Stimulated activated CD8-positive, alpha-beta memory T cell treated with anti-CD3 and anti-CD28 coated beads, Interleukin-15, amount 100 ng/mL, for 24 hours (primary cell): ENCODE measurements around the gene MCHR1.
"Not testable (repeated sequence)": the region's sequence is repeated elsewhere in the genome, so short reads cannot be mapped to it uniquely, and the experiment has no call there.

Experiments
- DNase-seq: peaks from one replicate; pipeline ENCODE4 v3.0.0-alpha.2; 2020; ENCODE audit warnings: low read depth

MCHR1 gene

DNA sequence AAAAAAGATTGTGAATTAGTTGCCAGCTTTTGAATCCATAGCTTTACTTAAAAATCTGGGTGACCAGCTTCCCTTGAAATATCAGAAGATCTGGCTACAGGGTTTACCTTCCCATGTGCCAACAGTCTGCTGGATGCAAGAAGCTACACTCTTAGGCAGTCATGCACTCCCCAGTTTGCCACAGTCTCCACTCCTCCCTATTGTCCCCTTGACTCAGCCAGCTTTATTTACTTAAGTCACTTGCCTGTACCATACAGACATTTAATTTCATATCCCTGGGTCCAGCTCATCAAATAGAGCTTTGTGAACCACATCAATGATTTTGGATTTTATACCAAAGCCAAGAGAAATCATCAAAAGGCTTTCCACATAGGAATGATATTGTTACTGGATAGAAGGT lies 12.2 kb downstream of the MCHR1 start:
- no peak for DNase-seq

DNA sequence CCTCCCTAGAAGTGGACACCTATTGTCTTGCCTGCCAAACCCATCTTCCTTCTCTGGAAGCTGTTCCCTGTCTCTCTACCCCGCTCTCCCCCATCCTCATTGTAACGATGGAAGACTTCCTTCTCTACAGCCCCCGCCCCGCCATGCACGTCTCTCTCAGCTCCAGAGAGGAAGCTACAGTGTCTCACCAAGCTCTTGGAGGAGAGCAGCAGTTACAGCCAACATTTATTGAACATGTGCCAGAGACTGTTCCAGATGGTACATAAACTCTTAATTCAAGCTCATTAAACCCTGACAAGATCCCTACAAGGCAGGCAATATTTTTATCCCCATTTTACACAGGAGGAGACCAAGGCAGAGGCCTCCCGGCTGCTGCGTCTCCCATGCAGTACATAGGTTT lies 15.1 kb downstream of the MCHR1 start:
- DNase-seq = no peak

DNA sequence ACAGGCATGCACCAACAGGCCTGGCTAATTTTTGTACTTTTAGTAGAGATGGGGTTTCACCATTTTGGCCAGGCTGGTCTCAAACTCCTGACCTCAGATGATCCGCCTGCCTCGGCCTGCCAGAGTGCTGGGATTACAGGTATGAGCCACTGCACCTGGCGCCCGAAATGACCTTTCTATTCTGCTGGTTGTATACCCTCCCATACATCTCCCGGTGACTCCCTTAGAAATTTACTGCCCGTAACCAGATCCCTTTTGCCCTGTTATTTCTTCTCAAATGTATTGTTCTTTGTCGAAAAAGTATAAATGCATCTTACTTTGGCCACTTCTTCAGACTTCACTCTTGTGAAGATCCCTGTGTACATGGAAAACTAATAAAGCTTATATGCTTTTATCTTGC lies 22.0 kb downstream of the MCHR1 start:
- DNase-seq = no peak

DNA sequence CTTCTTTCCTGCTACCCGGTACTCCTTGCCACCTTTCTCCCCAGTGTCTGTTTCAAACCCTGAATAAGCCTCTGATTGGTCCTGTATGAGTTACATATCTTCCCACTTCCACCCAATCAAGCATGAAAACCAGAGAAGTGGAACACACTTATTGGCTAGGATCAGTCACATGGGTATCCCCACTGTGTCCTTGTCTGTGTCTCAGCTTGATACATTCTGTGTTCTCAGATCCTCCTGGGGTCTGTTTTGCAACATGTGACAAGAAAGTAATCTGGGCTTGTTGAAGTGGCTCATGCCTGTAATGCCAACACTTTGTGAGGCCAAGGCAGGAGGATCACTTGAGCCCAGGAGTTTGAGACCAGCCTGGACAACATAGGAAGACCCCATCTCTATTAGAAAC lies 23.9 kb downstream of the MCHR1 start:
- no peak for DNase-seq

DNA sequence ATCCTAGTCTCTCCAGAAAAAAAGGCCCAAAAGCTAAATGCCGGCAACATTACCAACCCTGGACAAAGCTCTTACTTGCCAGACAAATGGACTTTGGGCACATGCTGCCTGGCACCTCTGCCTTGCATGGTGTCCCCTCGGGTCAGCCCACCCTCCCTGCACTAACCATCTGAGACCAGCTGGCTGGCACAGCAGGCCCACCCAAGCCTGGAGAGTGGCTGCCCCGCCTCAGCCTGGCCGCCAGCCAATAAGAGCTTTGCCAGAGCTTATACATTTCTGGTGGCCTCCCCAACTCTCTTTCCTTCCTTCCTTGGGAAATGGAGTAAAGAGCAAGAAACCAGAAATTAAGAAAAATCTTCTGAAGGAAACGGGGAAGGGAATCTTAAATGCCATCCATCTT lies 24.5 kb downstream of the MCHR1 start:
- DNase-seq = no peak

DNA sequence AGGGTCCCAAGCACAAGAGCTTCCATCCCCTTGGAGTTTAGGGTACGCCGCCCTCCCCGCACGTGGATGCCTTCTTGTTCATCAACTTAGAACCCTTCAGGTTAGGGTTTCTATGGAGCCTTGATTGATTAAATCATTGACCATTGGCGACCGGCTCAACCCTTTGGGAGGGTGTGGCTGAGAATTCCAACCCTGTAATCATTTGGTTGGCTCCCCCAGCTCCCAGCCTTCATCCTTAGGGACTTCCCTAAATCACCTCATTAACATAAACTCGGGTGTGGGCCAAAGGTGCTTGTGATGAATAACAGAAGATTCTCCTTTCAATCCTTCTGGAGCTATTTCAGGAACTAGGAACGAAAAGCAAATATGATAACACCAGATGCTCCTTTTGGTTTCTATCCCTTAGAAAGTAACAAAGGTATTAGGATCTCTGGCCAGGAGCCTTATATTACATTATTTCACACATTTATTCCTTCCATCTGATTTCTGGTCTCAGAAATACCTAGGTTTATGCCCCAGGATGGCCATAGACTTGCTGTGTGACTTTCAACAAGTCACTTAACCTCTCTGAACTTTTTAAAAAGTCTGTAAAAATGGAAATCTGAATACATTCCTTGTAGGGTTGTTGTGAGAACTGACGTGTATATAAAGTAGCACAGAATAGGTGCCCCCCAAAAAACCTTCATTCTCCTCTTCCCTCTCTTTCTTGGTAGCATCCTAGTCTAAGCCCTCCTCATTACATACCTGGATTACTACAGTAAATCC lies 26.8 kb downstream of the MCHR1 start:
- no peak for DNase-seq

DNA sequence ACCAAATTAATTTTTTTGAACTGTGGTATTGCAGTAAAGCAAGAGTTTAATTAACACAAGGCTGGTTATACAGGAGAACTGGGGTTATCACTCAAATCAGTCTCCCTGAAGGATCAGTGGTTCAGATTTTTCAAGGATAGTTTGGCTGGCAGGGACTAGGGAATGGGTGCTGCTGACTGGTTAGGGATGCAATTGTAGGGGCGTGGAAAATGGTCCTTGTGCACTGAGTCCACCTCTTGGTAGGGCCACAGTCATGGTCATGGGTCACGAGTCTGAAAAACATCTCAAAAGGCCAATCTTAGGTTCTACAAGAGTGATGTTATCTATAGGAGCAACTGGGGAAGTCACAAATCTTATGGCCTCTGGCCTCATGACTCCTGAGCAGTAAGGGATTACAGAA lies 27.9 kb downstream of the MCHR1 start:
- no peak for DNase-seq

DNA sequence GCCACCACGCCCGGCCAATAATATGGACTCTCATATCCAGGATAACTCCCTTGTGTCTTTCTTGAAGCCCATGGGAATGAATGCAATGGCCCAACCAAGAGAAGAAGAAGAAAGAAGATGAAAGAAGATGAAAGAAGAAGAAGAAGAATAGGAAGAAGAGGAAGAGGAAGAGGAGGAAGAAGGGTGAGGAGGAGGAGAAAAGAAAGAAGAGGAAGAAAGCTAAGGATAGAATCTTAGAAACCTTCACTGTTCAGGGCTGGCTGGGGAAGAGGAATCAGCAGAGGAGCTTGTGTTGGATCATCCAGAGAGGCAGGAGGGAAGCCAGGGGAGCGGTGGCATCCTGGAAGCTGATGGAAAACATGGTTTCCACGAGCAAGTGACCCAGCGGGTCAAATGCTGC lies 28.9 kb downstream of the MCHR1 start:
- no peak for DNase-seq

DNA sequence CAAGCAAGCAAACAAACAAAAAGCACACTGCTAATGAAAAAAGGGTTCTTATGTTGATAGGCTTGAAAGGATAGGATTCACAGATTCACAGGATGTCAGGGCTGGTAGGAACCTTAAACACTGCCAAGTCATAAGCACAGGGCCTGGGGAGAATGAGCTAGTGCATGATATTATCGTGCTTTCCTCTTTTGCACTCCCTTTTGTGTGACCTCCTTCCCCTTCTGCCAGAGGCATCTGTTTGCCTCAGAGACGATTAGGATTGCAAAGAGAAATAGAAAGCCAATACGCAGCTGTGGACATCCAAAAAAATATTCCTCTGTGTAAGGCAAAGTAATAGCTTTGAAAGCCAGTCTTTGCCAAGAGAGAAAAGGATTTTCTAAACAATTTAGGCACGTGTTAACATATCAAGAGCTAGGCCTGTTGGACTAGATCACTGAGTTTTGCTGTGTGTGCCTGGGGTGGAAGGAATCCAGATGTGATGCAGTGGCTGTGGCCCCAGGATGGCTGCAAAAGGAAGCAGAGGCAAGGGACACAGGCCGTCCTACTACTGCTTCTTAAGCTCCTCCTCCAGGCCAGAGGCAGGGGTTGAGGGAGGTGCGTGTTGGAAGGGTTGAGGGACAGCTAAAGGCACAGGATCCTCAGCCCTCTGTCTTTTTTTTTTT lies 30.6 kb downstream of the MCHR1 start:
- DNase-seq = no peak

DNA sequence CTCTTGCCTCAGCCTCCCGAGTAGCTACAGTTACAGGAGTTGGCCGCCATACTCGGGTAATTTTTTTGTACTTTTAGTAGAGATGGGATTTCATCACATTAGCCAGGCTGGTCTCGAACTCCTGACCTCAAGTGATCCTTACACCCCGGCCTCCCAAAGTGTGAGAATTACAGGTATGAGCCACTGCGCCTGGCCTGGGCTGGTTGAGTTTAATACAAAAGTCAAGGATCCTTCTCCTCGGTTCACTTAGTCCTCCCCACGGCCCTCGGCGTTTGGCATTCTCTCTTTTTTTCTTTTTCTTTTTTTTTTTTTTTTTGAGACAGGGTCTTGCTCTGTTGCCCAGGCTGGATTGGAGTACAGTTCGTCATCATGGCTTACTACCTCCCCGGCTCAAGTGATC lies 33.0 kb downstream of the MCHR1 start:
- no peak for DNase-seq

DNA sequence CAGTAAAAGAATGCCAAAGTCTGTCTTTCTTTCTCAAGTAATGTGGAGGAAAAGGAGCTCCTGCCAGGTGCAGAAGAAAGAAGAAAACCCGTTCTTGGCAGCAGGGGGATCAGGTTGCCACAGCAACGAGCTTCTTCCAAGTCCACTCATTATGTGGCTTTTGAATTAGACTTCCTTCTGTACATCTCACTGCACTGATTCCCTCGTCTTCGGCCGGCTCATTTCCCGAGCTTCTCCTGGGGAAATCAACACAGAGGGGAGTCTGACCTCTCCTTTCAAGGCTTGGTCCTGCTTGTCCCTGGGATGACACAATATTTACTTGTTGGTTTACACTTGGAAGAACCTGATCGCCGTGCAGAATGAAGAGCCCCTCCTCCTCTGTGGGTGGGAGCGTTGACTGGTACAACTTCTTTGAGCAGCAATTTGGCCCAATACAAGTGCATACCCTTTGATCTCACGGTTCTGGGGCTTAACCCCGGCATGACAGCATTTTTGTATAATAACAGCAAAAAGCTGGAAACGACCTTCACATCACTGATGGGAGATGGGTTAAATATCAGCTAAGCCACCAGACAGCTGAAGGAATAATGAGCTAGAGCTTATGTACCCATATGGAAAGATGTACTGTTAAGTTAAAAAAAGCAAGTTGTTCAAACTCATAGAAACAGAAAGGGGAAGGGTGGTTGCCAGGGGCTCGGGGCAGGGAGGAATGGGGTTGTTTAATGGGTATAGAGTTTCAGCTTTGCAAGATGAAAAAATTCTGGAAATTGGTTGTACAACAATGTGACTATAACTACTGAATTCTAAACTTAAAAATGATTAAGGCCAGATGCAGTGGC lies 35.4 kb downstream of the MCHR1 start:
- no peak for DNase-seq

DNA sequence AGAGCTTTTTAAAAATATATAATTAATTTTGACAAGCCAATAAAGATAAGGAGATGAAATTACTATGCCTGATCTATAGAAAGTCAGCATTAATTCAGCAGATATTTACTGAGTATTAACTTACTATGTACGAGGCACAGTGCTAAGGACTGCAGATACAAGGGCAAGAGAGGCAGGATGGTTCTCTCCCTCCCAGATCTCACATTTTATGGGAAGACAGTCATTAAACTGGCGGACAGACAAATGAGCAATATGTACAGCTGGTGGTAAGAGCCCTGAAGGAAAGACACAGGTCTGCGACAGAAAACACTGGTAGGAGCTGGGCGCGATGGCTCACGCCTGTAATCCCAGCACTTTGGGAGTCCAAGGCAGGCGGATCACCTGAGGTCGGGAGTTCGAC lies 36.8 kb downstream of the MCHR1 start:
- no peak for DNase-seq

DNA sequence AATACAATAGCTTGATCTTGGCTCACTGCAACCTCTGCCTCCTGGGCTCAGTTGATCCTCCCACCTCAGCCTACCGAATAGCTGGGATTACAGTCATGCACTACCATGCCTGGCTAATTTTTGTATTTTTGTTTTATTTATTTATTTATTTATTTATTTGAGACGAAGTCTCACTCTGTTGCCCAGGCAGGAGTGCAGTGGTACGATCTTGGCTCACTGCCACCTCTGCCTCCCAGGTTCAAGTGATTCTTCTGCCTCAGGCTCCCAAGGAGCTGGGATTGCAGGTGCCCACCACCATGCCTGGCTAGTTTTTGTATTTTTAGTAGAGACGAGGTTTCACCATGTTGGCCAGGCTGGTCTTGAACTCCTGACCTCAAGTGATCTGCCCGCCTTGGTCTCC lies 38.4 kb downstream of the MCHR1 start:
- not testable (repeated sequence) for DNase-seq

DNA sequence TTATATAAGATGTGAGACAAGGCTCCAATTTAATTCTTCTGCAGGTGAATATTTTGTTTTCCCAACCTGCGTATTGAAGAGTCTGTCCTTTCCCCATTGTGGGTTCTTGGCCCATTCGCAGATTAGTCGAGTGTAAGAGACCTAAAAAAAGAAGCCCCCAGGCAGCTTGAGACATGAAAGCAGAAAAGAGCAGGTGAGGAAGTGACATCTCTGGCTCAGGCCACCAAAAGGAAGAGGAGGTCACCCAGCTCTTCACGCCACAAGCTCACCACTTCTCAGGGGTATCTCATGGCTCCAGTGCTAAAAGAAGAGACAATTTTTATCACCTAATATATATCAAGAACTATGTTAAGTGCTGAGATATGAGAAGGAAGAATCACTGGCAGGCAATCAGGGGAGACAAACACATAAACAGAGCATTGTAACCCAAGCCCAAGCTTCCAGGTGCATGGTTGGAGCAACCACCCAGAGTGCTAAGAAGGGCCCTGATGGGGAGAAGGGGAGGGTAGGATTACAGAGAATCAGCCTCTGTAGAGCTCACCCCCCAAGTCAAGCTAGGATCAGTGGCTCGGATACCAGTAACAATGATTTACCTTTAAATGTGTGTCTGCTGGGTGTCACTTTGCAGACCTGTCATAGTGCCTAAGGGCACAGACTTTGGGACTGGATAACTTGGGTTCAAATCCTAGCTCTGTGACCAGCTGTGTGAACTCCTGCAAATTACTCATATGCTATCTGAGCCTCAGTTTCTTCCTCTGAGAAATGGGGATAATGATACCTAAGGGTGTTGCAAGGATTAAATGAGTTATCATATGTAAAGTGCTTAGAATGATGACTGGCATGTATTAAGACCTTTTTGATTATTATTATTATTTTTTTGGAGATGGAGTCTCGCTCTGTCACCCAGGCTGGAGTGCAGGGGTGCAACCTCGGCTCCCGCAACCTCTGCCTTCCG lies 39.2 kb downstream of the MCHR1 start:
- no peak for DNase-seq

DNA sequence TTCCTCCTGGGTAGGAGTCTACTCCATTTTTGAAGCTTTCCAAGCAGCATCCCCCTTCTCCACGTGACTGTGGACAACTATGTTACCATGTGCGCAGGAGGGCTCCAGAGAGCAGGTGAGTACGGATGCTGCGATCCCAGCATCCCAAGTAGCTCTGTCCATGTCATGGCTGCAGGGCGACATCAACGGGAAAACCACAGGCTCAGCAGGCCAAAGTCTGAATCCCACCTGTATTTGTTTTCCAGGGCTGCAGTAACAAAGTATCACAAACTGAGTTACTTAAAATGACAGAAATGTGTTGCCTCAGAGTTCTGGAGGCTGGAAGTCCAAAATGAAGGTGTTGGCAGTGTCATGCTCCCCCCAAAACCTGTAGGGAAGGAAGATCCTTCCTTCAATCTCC lies 40.3 kb downstream of the MCHR1 start:
- DNase-seq = no peak

DNA sequence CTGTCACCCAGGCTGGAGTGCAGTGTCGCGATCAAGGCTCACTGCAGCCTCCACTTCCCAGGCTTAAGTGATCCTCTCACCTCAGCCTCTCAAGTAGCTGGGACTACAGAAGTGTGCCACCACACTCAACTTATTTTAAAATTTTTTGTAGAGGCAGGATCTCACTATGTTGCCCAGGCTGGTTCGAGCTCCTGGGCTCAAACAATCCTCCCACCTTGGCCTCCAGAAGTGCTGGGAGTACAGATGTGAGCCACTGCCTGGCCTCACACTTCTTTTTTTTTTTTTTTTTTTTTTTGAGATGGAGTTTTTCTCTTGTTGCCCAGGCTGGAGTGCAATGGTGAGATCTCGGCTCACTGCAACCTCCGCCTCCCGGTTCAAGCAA lies 40.9 kb downstream of the MCHR1 start:
- DNase-seq = not testable (repeated sequence)

DNA sequence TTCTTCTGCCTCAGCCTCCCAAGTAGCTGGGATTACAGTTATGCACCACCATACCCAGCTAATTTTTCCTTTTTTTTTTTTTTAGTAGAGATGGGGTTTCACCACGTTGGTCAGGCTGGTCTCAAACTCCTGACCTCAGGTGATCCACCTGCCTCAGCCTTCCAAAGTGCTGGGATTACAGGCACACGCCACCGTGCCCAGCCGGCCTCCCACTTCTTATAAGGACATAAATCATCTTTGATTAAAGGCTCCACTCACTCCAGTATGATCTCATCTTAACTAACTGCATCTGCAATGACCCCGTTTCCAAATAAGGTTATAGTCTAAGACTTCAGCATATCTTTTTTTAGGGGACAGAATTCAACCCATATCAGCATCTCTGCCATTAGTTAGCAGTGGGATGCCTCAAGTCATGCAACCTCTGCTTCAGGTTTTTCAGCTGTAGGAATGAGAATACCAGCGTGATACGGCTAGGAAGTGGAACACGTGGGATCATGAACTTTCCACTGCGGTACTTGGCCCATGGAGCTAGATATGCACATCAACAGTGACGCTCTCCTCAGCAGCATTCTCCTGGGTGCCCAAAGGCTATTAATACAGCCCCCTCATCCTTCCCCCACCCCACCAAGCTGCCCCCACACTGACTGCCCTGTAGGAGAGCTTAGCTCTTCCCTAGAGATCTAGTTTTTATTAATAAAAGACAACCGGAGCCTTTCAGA lies 41.4 kb downstream of the MCHR1 start:
- DNase-seq = no peak

DNA sequence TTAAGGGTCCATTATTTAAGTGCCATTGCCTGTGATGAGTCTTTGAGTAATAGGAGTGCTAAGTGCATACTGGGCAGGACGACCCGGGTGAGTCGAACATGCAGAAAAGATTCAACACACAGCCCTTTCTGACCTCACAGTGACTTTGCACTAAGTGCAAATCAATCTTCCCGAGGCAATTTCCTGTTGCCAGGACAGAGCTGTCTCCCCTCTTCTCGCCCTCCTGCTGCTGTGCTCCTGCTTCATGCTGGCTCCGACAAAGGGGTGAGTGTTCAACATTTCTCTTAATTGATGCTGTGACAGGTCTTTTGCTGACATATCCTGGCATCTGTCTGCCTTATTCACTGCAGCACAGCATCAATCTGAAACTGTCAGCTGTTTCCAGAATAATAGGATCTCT lies 42.0 kb downstream of the MCHR1 start:
- DNase-seq = no peak

DNA sequence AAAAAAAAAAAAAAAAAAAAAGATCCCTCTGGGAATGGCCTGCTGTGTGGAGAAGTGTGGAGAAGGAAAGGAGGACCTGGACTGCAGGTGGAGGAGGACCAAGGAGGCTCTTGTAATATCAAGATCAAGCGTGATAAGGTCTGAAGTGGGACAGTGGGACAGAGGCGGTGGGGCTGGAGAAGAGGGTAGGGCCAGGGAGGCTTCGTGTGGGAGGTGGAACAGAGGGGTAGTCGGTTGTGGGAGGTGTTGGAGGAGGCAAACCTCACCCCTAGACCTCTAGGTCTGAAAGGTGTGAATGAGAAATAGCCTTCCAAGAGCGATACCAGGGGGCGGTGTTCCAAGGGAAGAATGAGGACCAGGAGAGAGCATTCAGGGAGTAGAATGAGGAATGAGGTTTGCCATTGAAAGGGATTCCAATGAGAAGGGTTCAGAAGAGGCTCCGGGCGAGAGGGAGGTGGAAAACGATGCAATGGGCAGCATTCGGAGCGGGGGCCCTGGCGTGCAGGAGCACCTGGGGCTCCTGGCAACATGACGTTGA lies 44.2 kb downstream of the MCHR1 start:
- DNase-seq = no peak

DNA sequence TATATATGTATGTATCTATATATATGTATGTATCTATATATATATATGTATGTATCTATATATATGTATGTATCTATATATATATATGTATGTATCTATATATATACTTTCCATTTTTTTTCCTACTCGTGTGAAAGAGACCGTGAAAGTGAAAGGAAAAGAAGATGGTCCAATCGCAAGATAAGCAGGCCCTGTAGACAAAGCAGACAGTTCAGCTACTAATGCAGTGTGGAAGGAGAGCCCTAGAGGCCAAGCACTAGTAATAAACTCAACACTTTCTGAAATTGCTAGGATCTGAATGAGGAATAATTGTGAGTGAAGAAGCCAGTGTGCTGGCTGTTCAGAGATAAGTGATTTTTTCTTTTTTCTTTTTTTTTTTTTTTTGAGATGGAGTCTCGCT lies 47.2 kb downstream of the MCHR1 start:
- no peak for DNase-seq
